Omental fat pad (tissue), 4 donors: ENCODE data around the gene PDZD7. TPM values are rescaled to one million over a fixed set of nuclear protein-coding genes. Genes with fewer than 3 reads are reported as not detected.

Experiments
- ATAC-seq: fragments of 150-250 bp; one replicate; pipeline ENCODE4 v1.9.1; 2016; ENCODE audit warnings: mild to moderate bottlenecking, moderate library complexity; ENCODE audit not compliant: low FRiP score
- DNase-seq: peaks from one replicate; pipeline ENCODE4 v3.0.0-alpha.2; 2019; ENCODE audit warnings: low spot score
- CTCF ChIP-seq, 3 donors: fragments of 450-650 bp; IDR thresholded peaks; one replicate each; pipeline ENCODE4 v1.5.1; 2016 to 2017; ENCODE audit warnings: antibody characterized with exemption in 3 of 3, mild to moderate bottlenecking in 3 of 3, moderate library complexity in 2 of 3
- total RNA-seq, 4 donors: library from RNA; depleted of rRNA; stranded (reverse); fragments of >200 nt; gene quantifications; one replicate each; pipeline ENCODE4 v1.1.0, GENCODE V29; 2016

Gene PDZD7
- total RNA-seq, 4 donors from 2014 or later = 0.12 to 3.3 (median 0.30) TPM

- DNase-seq (peak; percentile 58), ATAC-seq (peak; percentile 38)
- TF ChIP-seq CTCF (IDR thresholded peaks at IDR 0.05) = no peak
Measured at GRCh38 chr10:101031796-101032636, 1.1 kb upstream of the PDZD7 start.

- DNase-seq (no peak), ATAC-seq (no peak)
- no peak for TF ChIP-seq CTCF (IDR thresholded peaks at IDR 0.05)
Measured at GRCh38 chr10:101030496-101031127, 317 bp downstream of the PDZD7 start.

GRCh38 chr10:101029520-101030295 lies 1.2 kb downstream of the PDZD7 start:
- no peak for TF ChIP-seq CTCF (IDR thresholded peaks at IDR 0.05)
- DNase-seq (no peak), ATAC-seq (no peak)

- no peak for TF ChIP-seq CTCF (IDR thresholded peaks at IDR 0.05)
- ATAC-seq (no peak), DNase-seq (no peak)
Measured at GRCh38 chr10:101028446-101029337, 2.2 kb downstream of the PDZD7 start.

GRCh38 chr10:101027106-101027720 lies 3.7 kb downstream of the PDZD7 start:
- no peak for ATAC-seq
- no peak for TF ChIP-seq CTCF (IDR thresholded peaks at IDR 0.05)
- no peak for DNase-seq
